Naive B cell (primary cell): Measurements from ENCODE around the gene COG1. TPM values are rescaled to one million over a fixed set of nuclear protein-coding genes. Genes with fewer than 3 reads are reported as not detected.

Experiments
- ATAC-seq, 2 donors: fragments of 150-1000 bp; cut with Tn5 transposase; 2 replicates each; pipeline ENCODE4 v1.10.0; 2021; ENCODE audit warnings: low read depth in 2 of 2, mild to moderate bottlenecking in 2 of 2, moderate library complexity in 2 of 2
- DNase-seq: peaks from one replicate; pipeline ENCODE4 v3.0.0; 2022
- H3K27ac Mint-ChIP-seq, 6 donors: one replicate each; pipeline ENCODE4 v1.8.0; 2020 to 2022; ENCODE audit warnings: mild to moderate bottlenecking in 6 of 6, mixed read lengths in 6 of 6, moderate library complexity in 5 of 6, inconsistent platforms in 2 of 6
- H3K27me3 Mint-ChIP-seq, 3 donors: one replicate each; pipeline ENCODE4 v1.8.0; 2021 to 2022; ENCODE audit warnings: mixed read lengths in 3 of 3, mild to moderate bottlenecking in 1 of 3
- H3K36me3 Mint-ChIP-seq, 2 donors: one replicate each; pipeline ENCODE4 v1.8.0; 2020 to 2022; ENCODE audit warnings: mixed read lengths in 2 of 2, inconsistent platforms in 1 of 2, mild to moderate bottlenecking in 1 of 2
- H3K4me1 Mint-ChIP-seq, 3 donors: one replicate each; pipeline ENCODE4 v1.8.0; 2020 to 2022; ENCODE audit warnings: mixed read lengths in 3 of 3, inconsistent platforms in 1 of 3, mild to moderate bottlenecking in 1 of 3, moderate library complexity in 1 of 3
- H3K4me3 Mint-ChIP-seq, 8 donors: one replicate each; pipeline ENCODE4 v1.8.0; 2020 to 2022; ENCODE audit warnings: mild to moderate bottlenecking in 8 of 8, mixed read lengths in 8 of 8, moderate library complexity in 8 of 8, inconsistent platforms in 2 of 8
- H3K9me3 Mint-ChIP-seq, 7 donors: one replicate each; pipeline ENCODE4 v1.8.0; 2020 to 2022; ENCODE audit warnings: mixed read lengths in 7 of 7, mild to moderate bottlenecking in 5 of 7, inconsistent platforms in 2 of 7, moderate library complexity in 1 of 7
- polyA plus RNA-seq, 6 donors: library from polyadenylated mRNA; unstranded; fragments of 300-500 nt; fragmentation: Illumina TruSeq; gene quantifications; one replicate each; pipeline ENCODE4 v1.2.3, GENCODE V29; 2021; ENCODE audit warnings: low read depth in 6 of 6

COG1 gene
- polyA plus RNA-seq, 6 donors from 2014 or later = 3.9 to 19.9 (median 14.9) TPM

DNA sequence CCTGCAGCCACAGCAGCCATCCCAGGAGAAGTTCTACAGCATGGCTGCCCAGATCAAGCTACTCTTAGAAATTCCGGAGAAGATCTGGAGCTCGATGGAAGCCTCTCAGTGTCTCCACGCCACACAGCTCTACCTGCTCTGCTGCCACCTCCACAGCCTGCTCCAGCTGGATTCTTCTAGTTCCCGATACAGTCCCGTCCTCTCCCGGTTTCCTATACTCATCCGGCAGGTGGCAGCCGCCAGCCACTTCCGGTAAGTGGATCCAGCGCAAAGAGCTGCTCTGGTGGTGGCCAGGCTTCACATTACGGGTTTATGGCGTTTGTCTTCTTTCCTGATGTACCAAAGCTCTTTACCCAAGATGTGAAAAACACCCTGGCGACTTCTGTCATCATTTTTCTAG is 3.6 kb downstream of the COG1 start:
- Mint-ChIP-seq H3K27me3 (no peaks in the 10 kb centered on the region), H3K4me1 (peaks cover 13 to 35% (median 26%) of the 10 kb centered on the region in 3 donors), H3K9me3 (no peaks in the 10 kb centered on the region), H3K36me3 (peaks cover 21 to 42% of the 10 kb centered on the region in 2 donors), H3K27ac (peak overlapping the region in 3 of 6 donors; percentile 28 to 77 (median 62)), H3K4me3 (peak overlapping the region in 2 of 8 donors; percentile 47 to 58)
- ATAC-seq (no peak), DNase-seq (no peak)

- peak overlapping the region in 1 of 8 donors; percentile 58 for H3K4me3 Mint-ChIP-seq
- H3K4me1 Mint-ChIP-seq = peaks cover 12 to 34% (median 22%) of the 10 kb centered on the region in 3 donors
- peaks cover 21 to 42% of the 10 kb centered on the region in 2 donors for H3K36me3 Mint-ChIP-seq
- H3K27me3 Mint-ChIP-seq = no peaks in the 10 kb centered on the region
- H3K27ac Mint-ChIP-seq = peak overlapping the region in 3 of 6 donors; percentile 30 to 67 (median 37)
- DNase-seq = no peak
- no peaks in the 10 kb centered on the region for H3K9me3 Mint-ChIP-seq
- ATAC-seq = no peak
Observed at GRCh38 chr17:73197161-73197560, 4.3 kb downstream of the COG1 start.

- no peaks in the 10 kb centered on the region for H3K9me3 Mint-ChIP-seq
- H3K4me3 Mint-ChIP-seq = peak overlapping the region in 2 of 8 donors; percentile 40
- ATAC-seq = no peak
- H3K27me3 Mint-ChIP-seq = no peaks in the 10 kb centered on the region
- H3K4me1 Mint-ChIP-seq = peaks cover 11 to 34% (median 23%) of the 10 kb centered on the region in 3 donors
- peaks cover 21 to 42% of the 10 kb centered on the region in 2 donors for H3K36me3 Mint-ChIP-seq
- peak overlapping the region in 3 of 6 donors; percentile 18 to 74 (median 24) for H3K27ac Mint-ChIP-seq
- DNase-seq = no peak
Observed at GRCh38 chr17:73198201-73198929, 5.5 kb downstream of the COG1 start.

DNA sequence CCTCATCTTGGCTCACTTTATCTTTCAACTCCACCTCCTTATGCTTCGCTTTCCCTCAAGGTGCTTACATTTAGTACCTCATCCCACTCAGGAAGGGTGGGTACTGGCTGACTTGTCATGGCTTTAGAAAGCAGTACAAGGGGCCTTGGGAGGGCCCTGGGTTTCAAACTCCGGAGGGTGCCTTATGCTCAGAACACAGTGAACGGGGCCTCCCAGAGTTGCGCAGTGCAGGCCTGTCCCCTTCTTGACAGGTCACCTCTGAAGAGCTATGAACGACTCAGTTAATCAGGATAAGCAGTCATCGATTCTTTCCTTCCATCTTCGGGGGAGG is 6.0 kb downstream of the COG1 start:
- H3K27ac Mint-ChIP-seq = peak overlapping the region in 1 of 6 donors; percentile 80
- no peak overlapping the region for H3K4me3 Mint-ChIP-seq
- DNase-seq (no peak), ATAC-seq (no peak)
- H3K27me3 Mint-ChIP-seq = no peaks in the 10 kb centered on the region
- no peaks in the 10 kb centered on the region for H3K9me3 Mint-ChIP-seq
- peaks cover 21 to 42% of the 10 kb centered on the region in 2 donors for H3K36me3 Mint-ChIP-seq
- H3K4me1 Mint-ChIP-seq = peaks cover 6 to 28% (median 21%) of the 10 kb centered on the region in 3 donors

- peaks cover 5 to 22% (median 17%) of the 10 kb centered on the region in 3 donors for H3K4me1 Mint-ChIP-seq
- DNase-seq (no peak), ATAC-seq (no peak)
- peaks cover 21 to 42% of the 10 kb centered on the region in 2 donors for H3K36me3 Mint-ChIP-seq
- H3K27ac Mint-ChIP-seq = peak overlapping the region in 1 of 6 donors; percentile 28
- H3K9me3 Mint-ChIP-seq = no peaks in the 10 kb centered on the region
- H3K4me3 Mint-ChIP-seq = no peak overlapping the region
- H3K27me3 Mint-ChIP-seq = no peaks in the 10 kb centered on the region
Observed at GRCh38 chr17:73199751-73200317, 7.0 kb downstream of the COG1 start.

DNA sequence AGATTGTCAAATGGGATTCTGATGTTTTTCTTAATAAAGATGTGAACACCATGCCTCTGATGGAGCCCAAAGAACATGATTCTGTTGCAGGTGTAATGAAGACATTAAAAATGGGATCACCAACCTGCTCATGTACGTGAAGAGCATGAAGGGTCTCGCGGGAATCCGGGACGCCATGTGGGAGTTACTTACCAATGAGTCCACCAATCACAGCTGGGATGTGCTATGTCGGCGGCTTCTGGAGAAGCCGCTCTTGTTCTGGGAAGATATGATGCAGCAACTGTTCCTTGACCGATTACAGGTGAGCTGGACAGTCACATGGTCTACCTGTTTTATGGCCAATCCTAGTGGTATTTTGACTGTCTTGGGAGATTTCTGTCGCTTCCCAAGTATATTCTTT is 7.6 kb downstream of the COG1 start:
- no peaks in the 10 kb centered on the region for H3K9me3 Mint-ChIP-seq
- no peak for DNase-seq
- no peak overlapping the region for H3K4me3 Mint-ChIP-seq
- H3K27ac Mint-ChIP-seq = no peak overlapping the region
- no peaks in the 10 kb centered on the region for H3K27me3 Mint-ChIP-seq
- H3K4me1 Mint-ChIP-seq = peaks cover 5 to 22% (median 14%) of the 10 kb centered on the region in 3 donors
- peaks cover 21 to 42% of the 10 kb centered on the region in 2 donors for H3K36me3 Mint-ChIP-seq
- ATAC-seq = no peak

DNA sequence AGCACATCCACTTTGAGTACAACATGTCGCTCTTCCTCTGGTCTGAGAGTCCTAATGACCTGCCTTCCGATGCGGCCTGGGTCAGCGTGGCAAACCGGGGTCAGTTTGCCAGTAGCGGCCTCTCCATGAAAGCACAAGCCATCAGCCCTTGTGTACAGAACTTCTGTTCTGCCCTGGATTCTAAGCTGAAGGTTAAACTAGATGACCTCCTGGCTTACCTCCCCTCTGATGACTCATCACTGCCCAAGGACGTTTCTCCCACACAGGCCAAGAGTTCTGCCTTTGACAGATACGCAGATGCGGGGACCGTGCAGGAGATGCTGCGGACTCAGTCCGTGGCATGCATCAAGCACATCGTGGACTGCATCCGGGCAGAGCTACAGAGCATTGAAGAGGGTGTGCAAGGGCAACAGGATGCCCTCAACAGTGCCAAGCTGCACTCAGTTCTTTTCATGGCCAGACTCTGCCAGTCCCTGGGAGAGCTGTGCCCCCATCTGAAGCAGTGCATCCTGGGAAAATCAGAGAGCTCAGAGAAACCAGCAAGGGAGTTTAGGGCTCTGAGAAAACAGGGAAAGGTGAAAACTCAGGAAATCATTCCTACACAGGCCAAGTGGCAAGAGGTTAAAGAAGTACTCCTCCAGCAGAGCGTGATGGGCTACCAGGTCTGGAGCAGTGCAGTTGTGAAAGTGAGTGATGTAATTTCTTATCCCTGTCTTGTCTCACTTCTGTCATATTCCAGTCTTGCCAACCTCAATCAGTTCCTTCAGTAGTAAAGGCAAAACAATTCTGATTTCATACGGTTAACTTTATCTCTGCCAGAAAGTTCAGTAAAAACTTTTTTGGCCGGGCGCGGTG is 8.6 kb downstream of the COG1 start:
- H3K4me3 Mint-ChIP-seq = no peak overlapping the region
- peaks cover 5 to 22% (median 14%) of the 10 kb centered on the region in 3 donors for H3K4me1 Mint-ChIP-seq
- peak overlapping the region in 2 of 6 donors; percentile 44 to 63 for H3K27ac Mint-ChIP-seq
- DNase-seq (no peak), ATAC-seq (no peak)
- no peaks in the 10 kb centered on the region for H3K27me3 Mint-ChIP-seq
- H3K9me3 Mint-ChIP-seq = no peaks in the 10 kb centered on the region
- H3K36me3 Mint-ChIP-seq = peaks cover 21 to 41% of the 10 kb centered on the region in 2 donors

GRCh38 chr17:73203135-73203787 is 10.4 kb downstream of the COG1 start:
- ATAC-seq (no peak), DNase-seq (no peak)
- Mint-ChIP-seq H3K27me3 (no peaks in the 10 kb centered on the region), H3K9me3 (no peaks in the 10 kb centered on the region), H3K4me1 (peaks cover 0 to 10% (median 8%) of the 10 kb centered on the region in 3 donors), H3K36me3 (peaks cover 18 to 28% of the 10 kb centered on the region in 2 donors), H3K27ac (peak overlapping the region in 3 of 6 donors; percentile 34 to 87 (median 54)), H3K4me3 (no peak overlapping the region)

DNA sequence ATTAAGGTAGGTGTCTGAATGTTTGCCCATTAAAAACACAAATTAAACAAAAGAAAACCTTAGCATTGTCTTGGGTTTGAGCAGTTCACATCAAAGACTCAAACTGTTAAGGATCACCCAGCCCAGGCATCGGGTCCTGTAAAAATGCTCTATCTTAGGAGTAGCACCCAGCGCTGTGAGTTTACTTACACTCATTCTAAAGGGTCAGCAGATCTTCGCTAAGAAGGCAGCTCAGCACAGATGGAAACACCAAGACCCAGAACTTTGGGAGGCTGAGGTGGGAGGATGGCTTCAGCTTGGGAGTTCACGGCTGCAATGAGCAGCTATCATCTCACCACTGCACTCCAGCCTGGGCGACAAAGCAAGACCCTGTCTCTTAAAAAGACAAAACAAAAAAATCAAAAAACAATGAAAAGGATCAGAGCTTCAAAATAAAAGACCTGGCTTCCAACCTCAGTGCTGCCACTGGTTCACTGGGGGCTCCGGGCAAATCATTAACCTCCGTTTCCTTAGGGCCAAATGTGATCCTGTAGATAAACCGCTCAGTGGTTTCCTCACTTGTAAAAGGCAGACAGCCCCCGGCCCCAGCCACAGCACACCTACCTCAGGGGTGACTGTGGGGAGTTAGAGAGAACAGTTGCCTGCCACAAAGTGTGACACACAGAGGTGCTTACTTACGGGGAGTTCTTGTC is 11.1 kb downstream of the COG1 start:
- no peaks in the 10 kb centered on the region for H3K27me3 Mint-ChIP-seq
- no peak overlapping the region for H3K4me3 Mint-ChIP-seq
- H3K4me1 Mint-ChIP-seq = peaks cover 0 to 8% (median 7%) of the 10 kb centered on the region in 3 donors
- ATAC-seq = no peak
- no peaks in the 10 kb centered on the region for H3K9me3 Mint-ChIP-seq
- DNase-seq = no peak
- peaks cover 21 to 29% of the 10 kb centered on the region in 2 donors for H3K36me3 Mint-ChIP-seq
- peak overlapping the region in 2 of 6 donors; percentile 34 to 87 for H3K27ac Mint-ChIP-seq

- DNase-seq = no peak
- Mint-ChIP-seq H3K36me3 (peaks cover 17% of the 10 kb centered on the region in 2 donors), H3K9me3 (no peaks in the 10 kb centered on the region), H3K27ac (peak overlapping the region in 1 of 6 donors; percentile 28), H3K27me3 (no peaks in the 10 kb centered on the region), H3K4me3 (peak overlapping the region in 1 of 8 donors; percentile 29), H3K4me1 (peaks cover 0 to 8% (median 7%) of the 10 kb centered on the region in 3 donors)
- ATAC-seq = no peak
Observed at GRCh38 chr17:73205459-73205961, 12.7 kb downstream of the COG1 start.

DNA sequence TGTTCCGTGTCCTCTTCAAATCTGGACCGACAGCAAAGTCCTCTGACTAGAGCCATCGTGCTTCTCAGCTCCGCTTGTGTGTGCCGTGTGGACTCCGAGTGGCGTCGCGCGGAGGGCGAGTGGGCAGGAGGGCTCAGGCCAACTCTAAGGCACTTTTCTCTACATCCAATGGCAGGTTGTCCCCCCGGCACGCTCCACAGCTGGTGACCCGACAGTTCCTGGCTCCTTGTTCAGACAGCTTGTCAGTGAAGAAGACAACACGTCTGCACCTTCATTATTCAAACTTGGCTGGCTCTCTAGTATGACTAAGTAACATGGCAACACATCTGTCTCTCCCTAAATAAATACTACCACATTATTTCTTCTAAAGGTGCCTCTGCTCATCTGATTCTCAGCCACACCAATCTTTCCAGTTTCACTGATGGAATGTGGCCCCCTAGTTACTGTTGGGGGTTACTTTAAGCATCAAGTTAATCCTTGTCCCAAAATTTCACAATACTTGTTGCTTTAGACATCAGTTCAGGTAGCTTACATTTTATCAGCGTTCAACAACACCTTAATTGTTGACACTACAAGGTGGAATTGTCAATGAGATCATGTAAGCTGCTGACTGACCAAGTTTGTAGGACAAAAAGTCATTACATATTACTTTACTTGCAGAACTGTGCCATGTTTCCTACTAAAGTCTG is 15.4 kb downstream of the COG1 start:
- Mint-ChIP-seq H3K4me3 (no peak overlapping the region), H3K36me3 (peaks cover 8 to 16% of the 10 kb centered on the region in 2 donors), H3K27me3 (no peaks in the 10 kb centered on the region), H3K4me1 (peaks cover 0 to 5% (median 0%) of the 10 kb centered on the region in 3 donors), H3K27ac (peak overlapping the region in 3 of 6 donors; percentile 15 to 65 (median 63)), H3K9me3 (no peaks in the 10 kb centered on the region)
- no peak for DNase-seq
- ATAC-seq = no peak

- ATAC-seq (no peak), DNase-seq (no peak)
- Mint-ChIP-seq H3K27ac (peak overlapping the region in 1 of 6 donors; percentile 57), H3K4me3 (no peak overlapping the region), H3K27me3 (no peaks in the 10 kb centered on the region), H3K4me1 (no peaks in the 10 kb centered on the region), H3K9me3 (no peaks in the 10 kb centered on the region), H3K36me3 (peaks cover 8 to 16% of the 10 kb centered on the region in 2 donors)
Observed at GRCh38 chr17:73209436-73209835, 16.6 kb downstream of the COG1 start.
